ENCODE results near the gene CAPN2.

The CAPN2 gene

DNA sequence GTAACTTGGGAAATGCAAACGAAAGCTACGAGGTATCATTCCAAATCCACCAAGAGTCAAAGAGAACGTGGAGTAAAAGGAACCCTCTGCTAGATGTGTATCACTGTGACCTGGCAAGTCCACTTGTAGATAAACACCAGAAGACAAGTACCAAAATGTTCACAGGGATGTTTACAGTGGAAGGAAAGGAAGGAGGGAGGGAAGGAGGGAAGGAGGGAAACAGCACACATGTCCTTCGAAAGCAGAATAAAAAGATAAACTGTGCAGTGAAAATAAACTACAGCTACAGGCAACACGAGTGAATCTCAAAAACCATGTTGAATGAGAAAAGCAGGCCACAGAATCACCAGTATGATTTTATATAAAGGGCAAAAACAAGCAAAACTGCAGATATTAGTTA is 73.5 kb downstream of the CAPN2 start:
- ChIA-PET CTCF (interaction anchor here (0.7 kb wide), 1 partner anchor 229 kb away, joined by 5 read pairs; no protein-coding TSS in a partner anchor), POLR2A (no interaction called here)
- Histone ChIP-seq H3K9me3 (ENCODE audit: control insufficient read depth, insufficient read depth, low read depth, low read length) (no peaks in the 10 kb centered on the region), H3K36me3 (ENCODE audit: control insufficient read depth in 2 of 2, insufficient read depth in 1 of 2, low read length in 2 of 2) (peaks cover 28 to 42% of the 10 kb centered on the region in 2 experiments), H3K27ac (ENCODE audit: extremely low read depth, low read depth, low read length) (no peak overlapping the region), H3K4me3 (ENCODE audit: low read depth, low read length) (no peak overlapping the region), H3K4me1 (ENCODE audit: control insufficient read depth, insufficient read depth, low read length) (no peaks in the 10 kb centered on the region)
- TF ChIP-seq, protein P1, sequence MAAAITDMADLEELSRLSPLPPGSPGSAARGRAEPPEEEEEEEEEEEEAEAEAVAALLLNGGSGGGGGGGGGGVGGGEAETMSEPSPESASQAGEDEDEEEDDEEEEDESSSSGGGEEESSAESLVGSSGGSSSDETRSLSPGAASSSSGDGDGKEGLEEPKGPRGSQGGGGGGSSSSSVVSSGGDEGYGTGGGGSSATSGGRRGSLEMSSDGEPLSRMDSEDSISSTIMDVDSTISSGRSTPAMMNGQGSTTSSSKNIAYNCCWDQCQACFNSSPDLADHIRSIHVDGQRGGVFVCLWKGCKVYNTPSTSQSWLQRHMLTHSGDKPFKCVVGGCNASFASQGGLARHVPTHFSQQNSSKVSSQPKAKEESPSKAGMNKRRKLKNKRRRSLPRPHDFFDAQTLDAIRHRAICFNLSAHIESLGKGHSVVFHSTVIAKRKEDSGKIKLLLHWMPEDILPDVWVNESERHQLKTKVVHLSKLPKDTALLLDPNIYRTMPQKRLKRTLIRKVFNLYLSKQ (tag by site-specific recombination; IDR thresholded peaks at IDR 0.05; ENCODE audit: borderline replicate concordance) = no peak
- peak; percentile 40; the same call in 1 of the 2 replicates for TF ChIP-seq ZNF366 (tag by site-specific recombination; conservative IDR thresholded peaks at IDR 0.05)
- no peak for TF ChIP-seq ZNF148 (tag by site-specific recombination; IDR thresholded peaks at IDR 0.05; ENCODE audit: borderline replicate concordance)

- POLR2A ChIA-PET = no interaction called here
- CTCF ChIA-PET = interaction anchor here (1.1 to 1.5 kb wide), 2 partner anchors 14 to 40 kb away, joined by 3 to 5 read pairs; no protein-coding TSS in a partner anchor
- Histone ChIP-seq H3K4me3 (ENCODE audit: low read depth, low read length) (no peak overlapping the region), H3K9me3 (ENCODE audit: control insufficient read depth, insufficient read depth, low read depth, low read length) (no peaks in the 10 kb centered on the region), H3K4me1 (ENCODE audit: control insufficient read depth, insufficient read depth, low read length) (no peaks in the 10 kb centered on the region), H3K27ac (ENCODE audit: extremely low read depth, low read depth, low read length) (no peak overlapping the region), H3K36me3 (ENCODE audit: control insufficient read depth in 2 of 2, insufficient read depth in 1 of 2, low read length in 2 of 2) (peaks cover 21 to 41% of the 10 kb centered on the region in 2 experiments)
- TF ChIP-seq, protein P2, sequence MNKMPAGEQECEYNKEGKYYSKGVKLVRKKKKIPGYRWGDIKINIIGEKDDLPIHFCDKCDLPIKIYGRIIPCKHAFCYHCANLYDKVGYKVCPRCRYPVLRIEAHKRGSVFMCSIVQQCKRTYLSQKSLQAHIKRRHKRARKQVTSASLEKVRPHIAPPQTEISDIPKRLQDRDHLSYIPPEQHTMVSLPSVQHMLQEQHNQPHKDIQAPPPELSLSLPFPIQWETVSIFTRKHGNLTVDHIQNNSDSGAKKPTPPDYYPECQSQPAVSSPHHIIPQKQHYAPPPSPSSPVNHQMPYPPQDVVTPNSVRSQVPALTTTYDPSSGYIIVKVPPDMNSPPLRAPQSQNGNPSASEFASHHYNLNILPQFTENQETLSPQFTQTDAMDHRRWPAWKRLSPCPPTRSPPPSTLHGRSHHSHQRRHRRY (tag by site-specific recombination; IDR thresholded peaks at IDR 0.05) = no peak
- TF ChIP-seq, protein P1 (tag by site-specific recombination; IDR thresholded peaks at IDR 0.05; ENCODE audit: borderline replicate concordance) = no peak
- TF ChIP-seq, protein P3, sequence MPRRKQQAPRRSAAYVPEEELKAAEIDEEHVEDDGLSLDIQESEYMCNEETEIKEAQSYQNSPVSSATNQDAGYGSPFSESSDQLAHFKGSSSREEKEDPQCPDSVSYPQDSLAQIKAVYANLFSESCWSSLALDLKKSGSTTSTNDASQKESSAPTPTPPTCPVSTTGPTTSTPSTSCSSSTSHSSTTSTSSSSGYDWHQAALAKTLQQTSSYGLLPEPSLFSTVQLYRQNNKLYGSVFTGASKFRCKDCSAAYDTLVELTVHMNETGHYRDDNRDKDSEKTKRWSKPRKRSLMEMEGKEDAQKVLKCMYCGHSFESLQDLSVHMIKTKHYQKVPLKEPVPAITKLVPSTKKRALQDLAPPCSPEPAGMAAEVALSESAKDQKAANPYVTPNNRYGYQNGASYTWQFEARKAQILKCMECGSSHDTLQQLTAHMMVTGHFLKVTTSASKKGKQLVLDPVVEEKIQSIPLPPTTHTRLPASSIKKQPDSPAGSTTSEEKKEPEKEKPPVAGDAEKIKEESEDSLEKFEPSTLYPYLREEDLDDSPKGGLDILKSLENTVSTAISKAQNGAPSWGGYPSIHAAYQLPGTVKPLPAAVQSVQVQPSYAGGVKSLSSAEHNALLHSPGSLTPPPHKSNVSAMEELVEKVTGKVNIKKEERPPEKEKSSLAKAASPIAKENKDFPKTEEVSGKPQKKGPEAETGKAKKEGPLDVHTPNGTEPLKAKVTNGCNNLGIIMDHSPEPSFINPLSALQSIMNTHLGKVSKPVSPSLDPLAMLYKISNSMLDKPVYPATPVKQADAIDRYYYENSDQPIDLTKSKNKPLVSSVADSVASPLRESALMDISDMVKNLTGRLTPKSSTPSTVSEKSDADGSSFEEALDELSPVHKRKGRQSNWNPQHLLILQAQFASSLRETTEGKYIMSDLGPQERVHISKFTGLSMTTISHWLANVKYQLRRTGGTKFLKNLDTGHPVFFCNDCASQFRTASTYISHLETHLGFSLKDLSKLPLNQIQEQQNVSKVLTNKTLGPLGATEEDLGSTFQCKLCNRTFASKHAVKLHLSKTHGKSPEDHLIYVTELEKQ (tag by site-specific recombination; IDR thresholded peaks at IDR 0.05; ENCODE audit: borderline replicate concordance) = no peak
- TF ChIP-seq BCL6B (tag by site-specific recombination; IDR thresholded peaks at IDR 0.05) (no peak), OVOL3 (tag by site-specific recombination; IDR thresholded peaks at IDR 0.05) (no peak)
These were observed 76.5 kb downstream of the CAPN2 start for GRCh38 chr1:223788746-223789415.

Measured in HEK293 (cell line).